NB4 (cell line): ENCODE data around the gene EFNB1.

ENCODE experiments used
- DNase-seq: peaks from one replicate; pipeline ENCODE4 v3.0.0; 2010; ENCODE audit warnings: low read depth
- H3K4me3 ChIP-seq: one replicate; pipeline ENCODE4 v1.5.1; 2011; ENCODE audit warnings: mild to moderate bottlenecking, low read depth, low read length, moderate library complexity
- MAX ChIP-seq: IDR thresholded peaks from 2 replicates; pipeline ENCODE4 v1.6.1; 2011; ENCODE audit warnings: low read depth, low read length
- MYC ChIP-seq: IDR thresholded peaks from 2 replicates; pipeline ENCODE4 v1.6.1; 2011; ENCODE audit warnings: low read depth, low read length
- POLR2A ChIP-seq: IDR thresholded peaks from 2 replicates; pipeline ENCODE4 v1.6.1; 2011; ENCODE audit warnings: mild to moderate bottlenecking; ENCODE audit not compliant: insufficient read length; ENCODE audit errors: extremely low read depth
- TF ChIP-seq, protein P1 (sequence below): IDR thresholded peaks from one replicate; pipeline ENCODE4 v1.5.1; 2012; ENCODE audit warnings: low read depth, low read length

The EFNB1 gene

GRCh38 chrX:68876731-68877130 lies 47.9 kb downstream of the EFNB1 start:
- H3K4me3 ChIP-seq, result no peak overlapping the region
- TF ChIP-seq, protein P1, sequence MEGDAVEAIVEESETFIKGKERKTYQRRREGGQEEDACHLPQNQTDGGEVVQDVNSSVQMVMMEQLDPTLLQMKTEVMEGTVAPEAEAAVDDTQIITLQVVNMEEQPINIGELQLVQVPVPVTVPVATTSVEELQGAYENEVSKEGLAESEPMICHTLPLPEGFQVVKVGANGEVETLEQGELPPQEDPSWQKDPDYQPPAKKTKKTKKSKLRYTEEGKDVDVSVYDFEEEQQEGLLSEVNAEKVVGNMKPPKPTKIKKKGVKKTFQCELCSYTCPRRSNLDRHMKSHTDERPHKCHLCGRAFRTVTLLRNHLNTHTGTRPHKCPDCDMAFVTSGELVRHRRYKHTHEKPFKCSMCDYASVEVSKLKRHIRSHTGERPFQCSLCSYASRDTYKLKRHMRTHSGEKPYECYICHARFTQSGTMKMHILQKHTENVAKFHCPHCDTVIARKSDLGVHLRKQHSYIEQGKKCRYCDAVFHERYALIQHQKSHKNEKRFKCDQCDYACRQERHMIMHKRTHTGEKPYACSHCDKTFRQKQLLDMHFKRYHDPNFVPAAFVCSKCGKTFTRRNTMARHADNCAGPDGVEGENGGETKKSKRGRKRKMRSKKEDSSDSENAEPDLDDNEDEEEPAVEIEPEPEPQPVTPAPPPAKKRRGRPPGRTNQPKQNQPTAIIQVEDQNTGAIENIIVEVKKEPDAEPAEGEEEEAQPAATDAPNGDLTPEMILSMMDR, result no peak
- TF ChIP-seq MYC (no peak), MAX (no peak), POLR2A (no peak)
- DNase-seq, result no peak

DNA sequence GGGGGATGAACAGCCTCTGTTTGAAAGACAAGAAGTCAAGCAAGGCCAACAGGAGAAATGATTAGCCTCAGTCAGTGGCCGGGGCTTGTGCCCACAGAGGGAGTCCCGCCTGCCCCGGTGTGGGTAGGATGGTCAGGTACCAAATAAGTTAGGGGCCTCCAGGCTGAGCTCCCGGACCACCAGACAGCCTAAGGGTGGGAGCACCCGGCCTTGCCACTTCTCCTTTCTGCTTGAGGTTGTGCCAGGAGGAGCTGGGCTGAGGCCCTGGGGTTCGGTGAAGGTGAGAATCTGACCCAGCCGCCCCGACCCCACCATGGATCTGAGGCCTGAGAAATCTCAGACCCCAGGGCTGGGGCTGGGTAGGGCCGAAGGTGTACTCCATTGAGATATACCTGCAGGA lies 48.8 kb downstream of the EFNB1 start:
- TF ChIP-seq, protein P1, result no peak
- TF ChIP-seq MYC (no peak), POLR2A (no peak), MAX (no peak)
- no peak overlapping the region for H3K4me3 ChIP-seq
- no peak for DNase-seq

GRCh38 chrX:68878977-68879645 lies 50.3 kb downstream of the EFNB1 start:
- no peak for DNase-seq
- TF ChIP-seq, protein P1, result no peak
- TF ChIP-seq MAX (no peak), POLR2A (no peak), MYC (no peak)
- H3K4me3 ChIP-seq, result no peak overlapping the region

DNA sequence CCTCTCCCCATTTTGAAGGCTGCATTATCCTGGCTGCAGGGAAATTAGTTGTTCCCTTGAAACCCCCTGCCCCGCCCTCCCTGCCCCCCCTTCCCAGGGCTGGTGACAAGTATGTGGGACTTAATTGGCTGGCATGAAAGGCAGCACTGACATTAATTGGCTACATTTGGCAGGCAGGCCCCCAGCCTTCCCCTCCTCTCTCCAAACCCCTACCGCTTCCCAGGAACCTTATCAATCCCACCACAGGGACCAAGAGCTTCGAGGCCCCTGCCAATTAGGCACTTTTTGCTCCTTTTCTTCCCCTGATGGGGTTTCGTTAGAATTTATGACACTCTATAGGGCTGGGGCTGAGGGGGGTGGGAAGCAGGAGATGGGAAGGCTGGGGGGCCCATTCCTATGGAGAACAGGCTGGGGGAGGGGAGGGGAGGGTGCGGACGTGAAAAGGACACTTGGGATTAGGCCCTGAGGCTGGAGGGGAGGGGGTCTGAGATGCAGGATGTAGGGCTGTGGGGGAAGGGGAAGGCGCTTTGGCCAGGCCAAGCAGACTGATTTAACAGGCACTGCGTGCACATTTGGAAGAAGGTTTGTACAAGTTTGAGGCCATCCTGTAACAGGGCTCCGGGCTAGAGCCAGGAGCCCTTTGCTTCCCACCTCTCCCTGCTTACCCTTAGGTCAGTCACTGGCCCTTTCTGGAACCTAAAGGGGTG lies 52.2 kb downstream of the EFNB1 start:
- no peak for TF ChIP-seq POLR2A
- TF ChIP-seq, protein P1, result no peak
- TF ChIP-seq MYC, result no peak
- no peak for TF ChIP-seq MAX
- no peak for DNase-seq
- no peak overlapping the region for H3K4me3 ChIP-seq

DNA sequence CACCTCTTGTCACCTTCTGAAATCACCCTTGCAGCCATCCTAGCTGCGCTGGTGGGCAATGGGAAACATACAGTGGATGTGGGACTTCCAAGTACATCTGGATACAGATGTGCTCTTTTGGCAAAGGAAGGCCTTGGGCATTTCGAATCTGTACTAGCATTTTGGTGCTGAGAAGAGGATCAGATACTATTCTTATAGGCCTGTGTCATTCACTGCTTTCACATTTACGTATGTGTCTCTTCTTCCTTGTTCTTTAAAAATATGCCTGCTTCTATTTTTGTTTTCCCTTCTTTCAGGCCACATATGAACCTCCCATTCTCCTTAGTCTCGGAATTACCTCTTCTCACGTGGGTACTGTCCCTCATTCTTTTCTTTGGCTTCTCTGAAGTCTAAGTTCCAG lies 53.1 kb downstream of the EFNB1 start:
- no peak overlapping the region for H3K4me3 ChIP-seq
- DNase-seq, result no peak
- TF ChIP-seq, protein P1, result no peak
- TF ChIP-seq MAX (no peak), POLR2A (no peak), MYC (no peak)
